HG03521 (cell line): ENCODE measurements around the gene CDHR2.
A peak's percentile ranks its signal among the peaks of the same experiment; 100 is the strongest.

ENCODE experiments used
- ATAC-seq: cut with Tn5 transposase; IDR thresholded peaks from one replicate; pipeline ENCODE4 v1.9.1; 2021; ENCODE audit warnings: mild to moderate bottlenecking, moderate library complexity; ENCODE audit not compliant: unreplicated experiment

CDHR2 gene

GRCh38 chr5:176529116-176529740, 19.9 kb upstream of the CDHR2 start:
- ATAC-seq: no peak

- ATAC-seq: no peak
Observed at GRCh38 chr5:176529741-176530141, 19.4 kb upstream of the CDHR2 start.

GRCh38 chr5:176530393-176530982, 18.7 kb upstream of the CDHR2 start:
- ATAC-seq: no peak

- ATAC-seq: no peak
Observed at GRCh38 chr5:176530983-176531901, 17.9 kb upstream of the CDHR2 start.

- ATAC-seq: no peak
Observed at GRCh38 chr5:176531902-176532493, 17.1 kb upstream of the CDHR2 start.

- no peak for ATAC-seq
Observed at GRCh38 chr5:176532795-176533194, 16.3 kb upstream of the CDHR2 start.

GRCh38 chr5:176533390-176533789, 15.8 kb upstream of the CDHR2 start:
- no peak for ATAC-seq

GRCh38 chr5:176533894-176534611, 15.1 kb upstream of the CDHR2 start:
- no peak for ATAC-seq

GRCh38 chr5:176534640-176535039, 14.5 kb upstream of the CDHR2 start:
- no peak for ATAC-seq

GRCh38 chr5:176535101-176535663, 14.0 kb upstream of the CDHR2 start:
- ATAC-seq: no peak

- ATAC-seq: no peak
Observed at GRCh38 chr5:176535664-176536131, 13.4 kb upstream of the CDHR2 start.

- peak; percentile 15 for ATAC-seq
Observed at GRCh38 chr5:176536132-176536901, 12.8 kb upstream of the CDHR2 start.

GRCh38 chr5:176536902-176537553, 12.1 kb upstream of the CDHR2 start, which contains the start of gene RNF44:
RNF44 (minus strand) TSS chr5:176537402; CDS start chr5:176532472, 4,930 bp downstream.
- ATAC-seq: peak; percentile 46

GRCh38 chr5:176537554-176538229, 11.4 kb upstream of the CDHR2 start:
- peak; percentile 73 for ATAC-seq

GRCh38 chr5:176538230-176538988, 10.7 kb upstream of the CDHR2 start:
- no peak for ATAC-seq

- ATAC-seq: no peak
Observed at GRCh38 chr5:176538989-176539384, 10.2 kb upstream of the CDHR2 start.

GRCh38 chr5:176540476-176540899, 8.7 kb upstream of the CDHR2 start:
- ATAC-seq: no peak

- no peak for ATAC-seq
Observed at GRCh38 chr5:176540956-176541337, 8.2 kb upstream of the CDHR2 start.
